Skin epidermis (tissue), 12 donors: ENCODE results near the gene PGP.

Experiments
- H3K27ac ChIP-seq, 21 experiments: fragments of 200-600 bp; sonication (generic) in 11 of 21; one replicate each; pipeline ENCODE4 v1.5.0; 2020; ENCODE audit warnings: mild to moderate bottlenecking in 3 of 21, inconsistent platforms in 2 of 21, moderate library complexity in 2 of 21
- H3K4me3 ChIP-seq, 7 experiments: fragments of 200-600 bp; sonication (generic) in 2 of 7; one replicate each; pipeline ENCODE4 v1.5.0; 2020; ENCODE audit warnings: inconsistent platforms in 2 of 7, mild to moderate bottlenecking in 2 of 7, moderate library complexity in 1 of 7

The PGP gene

DNA sequence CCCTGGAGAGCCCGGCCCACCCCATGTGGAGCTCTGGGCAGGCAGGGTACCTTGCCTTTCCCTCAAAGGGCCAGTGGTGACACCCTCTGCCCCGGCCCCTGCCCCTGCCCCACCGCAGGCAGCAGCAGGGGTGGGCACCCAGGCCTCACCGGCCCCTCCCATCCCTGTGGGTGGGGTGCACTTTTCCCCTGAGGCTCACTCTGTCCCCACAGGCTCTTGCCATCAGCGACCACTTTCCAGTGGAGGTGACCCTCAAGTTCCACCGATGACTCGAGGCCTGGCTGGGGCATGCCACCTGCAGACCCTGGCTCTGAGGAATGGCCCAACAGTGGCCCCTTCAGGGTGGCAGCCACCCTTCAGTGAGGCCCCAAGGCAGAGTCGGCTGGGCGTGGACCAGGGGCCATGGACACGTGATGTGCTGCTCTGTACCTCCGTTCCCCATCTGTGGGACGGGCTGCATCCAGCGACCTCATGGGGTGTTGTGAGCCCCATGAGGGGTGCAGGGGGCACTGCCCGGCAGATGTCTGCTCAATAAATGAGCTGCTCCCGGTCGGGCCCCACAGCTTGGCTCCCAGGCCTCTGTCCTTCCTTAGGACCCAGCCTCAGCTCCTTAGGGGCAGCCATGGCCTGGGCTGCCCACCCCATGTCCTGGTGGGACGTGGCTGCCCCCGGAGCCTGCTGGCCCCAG lies 23.7 kb upstream of the PGP start:
- Histone ChIP-seq H3K27ac (no peak overlapping the region), H3K4me3 (peak overlapping the region in 1 of 7 experiments; percentile 6)

DNA sequence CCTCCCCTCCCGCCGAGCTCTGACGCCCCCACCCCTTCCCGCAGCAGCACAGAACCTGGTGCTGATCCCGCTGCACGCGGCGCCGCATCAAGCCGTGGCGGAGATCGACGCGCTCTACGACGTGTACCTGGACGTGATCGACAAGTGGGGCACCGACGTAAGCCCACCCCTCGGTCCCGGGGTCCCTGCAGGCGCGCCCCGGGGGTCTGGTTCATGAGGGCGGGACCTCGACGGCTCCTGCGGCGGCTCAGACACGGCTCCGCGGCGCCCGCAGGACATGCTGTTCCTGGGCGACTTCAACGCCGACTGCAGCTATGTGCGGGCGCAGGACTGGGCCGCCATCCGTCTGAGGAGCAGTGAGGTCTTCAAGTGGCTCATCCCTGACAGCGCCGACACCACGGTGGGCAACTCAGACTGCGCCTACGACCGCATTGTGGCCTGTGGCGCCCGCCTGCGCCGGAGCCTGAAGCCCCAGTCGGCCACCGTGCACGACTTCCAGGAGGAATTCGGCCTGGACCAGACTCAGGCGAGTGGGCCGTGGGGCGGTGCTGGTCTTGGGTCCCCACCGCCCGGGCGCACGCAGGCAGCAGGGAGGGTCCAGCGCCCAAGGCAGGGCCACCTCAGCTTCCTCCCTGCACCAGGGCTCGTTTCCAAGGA lies 23.0 kb upstream of the PGP start:
- Histone ChIP-seq H3K4me3 (peak overlapping the region in 3 of 7 experiments; percentile 6 to 31 (median 15)), H3K27ac (no peak overlapping the region)

DNA sequence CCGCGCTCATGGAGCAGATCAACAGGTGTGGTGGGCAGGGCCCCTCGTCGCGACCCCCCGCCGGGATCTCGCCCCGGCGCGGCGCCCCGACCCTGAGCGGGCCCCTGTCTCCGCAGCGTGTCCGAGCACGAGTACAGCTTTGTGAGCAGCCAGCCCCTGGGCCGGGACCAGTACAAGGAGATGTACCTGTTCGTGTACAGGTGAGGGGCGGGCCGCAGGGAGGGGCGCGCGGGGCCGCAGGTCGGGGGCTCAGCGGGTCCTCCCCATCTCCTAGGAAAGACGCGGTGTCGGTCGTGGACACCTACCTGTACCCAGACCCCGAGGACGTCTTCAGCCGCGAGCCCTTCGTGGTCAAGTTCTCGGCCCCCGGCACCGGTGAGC lies 22.5 kb upstream of the PGP start:
- Histone ChIP-seq H3K4me3 (peak overlapping the region in 5 of 7 experiments; percentile 15 to 31 (median 25)), H3K27ac (peak overlapping the region in 4 of 21 experiments; percentile 5 to 35 (median 20))

DNA sequence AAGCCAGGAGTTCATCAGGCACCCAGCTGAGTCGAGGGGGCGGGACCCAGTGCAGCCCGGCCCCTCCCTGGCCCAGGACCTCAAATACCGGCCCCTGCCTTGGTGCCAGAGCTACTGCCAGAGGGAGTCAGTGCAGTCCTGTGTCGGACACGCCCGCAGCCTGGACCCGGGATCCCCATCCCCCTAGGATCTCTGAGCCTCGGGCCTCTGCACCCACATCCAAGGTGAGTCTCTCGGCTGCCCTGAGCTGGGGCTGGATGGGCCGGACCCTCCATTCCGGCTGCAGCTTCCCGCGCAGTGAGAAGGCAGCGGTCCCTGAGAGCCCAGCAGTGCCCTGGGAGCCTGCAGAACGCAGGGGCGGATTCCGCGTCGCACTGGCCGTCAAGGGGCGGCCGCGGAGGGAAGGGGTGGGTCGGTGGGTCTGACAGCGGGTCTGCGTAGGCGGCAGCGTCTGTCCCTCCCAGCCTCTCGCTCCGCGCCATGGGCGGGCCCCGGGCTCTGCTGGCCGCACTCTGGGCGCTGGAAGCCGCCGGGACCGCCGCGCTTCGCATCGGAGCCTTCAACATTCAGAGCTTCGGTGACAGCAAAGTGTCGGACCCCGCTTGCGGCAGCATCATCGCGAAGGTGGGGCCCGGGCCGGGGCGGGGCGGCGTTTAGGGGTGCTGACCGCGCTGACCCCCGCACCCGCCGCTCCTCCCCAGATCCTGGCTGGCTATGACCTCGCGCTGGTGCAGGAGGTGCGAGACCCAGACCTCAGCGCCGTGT lies 21.9 kb upstream of the PGP start, which contains the start of gene DNASE1L2:
Gene DNASE1L2, plus strand, starts transcription at position 108 of the 765 bp plus-strand sequence. Its CDS starts 373 bp downstream, at position 481.
- Histone ChIP-seq H3K4me3 (peak within 1 kb of the TSS in 5 of 7 experiments; percentile 15 to 31 (median 25)), H3K27ac (peak within 1 kb of the TSS in 5 of 21 experiments; percentile 5 to 50 (median 30))

DNA sequence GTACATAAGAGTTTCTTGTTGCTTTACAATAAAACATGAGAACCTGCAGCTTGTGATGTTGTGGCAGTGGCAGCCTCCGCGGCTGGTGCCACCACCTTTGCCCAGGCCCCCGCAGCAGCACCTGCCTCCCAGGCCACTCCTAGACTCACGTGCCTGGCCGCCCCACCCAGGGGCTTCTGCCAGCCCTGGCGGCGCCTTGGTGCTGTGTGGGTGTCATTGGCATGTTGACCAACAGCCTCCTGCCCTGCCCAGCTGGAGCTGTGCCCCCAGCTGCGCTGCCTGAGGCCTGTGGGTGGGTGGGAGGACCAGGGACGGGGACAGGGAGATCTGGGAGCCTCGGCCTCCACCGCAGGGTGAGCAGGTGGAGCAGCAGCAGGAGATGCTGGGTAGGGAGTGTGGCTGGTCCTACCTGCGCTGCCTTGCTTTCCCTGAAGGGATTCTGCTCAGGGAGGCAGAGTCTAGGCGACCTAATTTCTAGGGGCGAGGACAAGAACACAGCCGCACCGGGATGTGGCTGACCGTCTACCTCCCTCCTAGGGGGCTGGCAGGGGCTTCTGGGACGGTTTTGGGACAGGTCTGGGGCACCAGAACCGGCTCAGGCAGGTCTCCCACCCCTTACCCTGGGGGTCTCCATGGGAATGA lies 21.2 kb upstream of the PGP start:
- peak overlapping the region in 3 of 21 experiments; percentile 30 to 50 (median 35) for H3K27ac ChIP-seq
- H3K4me3 ChIP-seq = peak overlapping the region in 1 of 7 experiments; percentile 31

DNA sequence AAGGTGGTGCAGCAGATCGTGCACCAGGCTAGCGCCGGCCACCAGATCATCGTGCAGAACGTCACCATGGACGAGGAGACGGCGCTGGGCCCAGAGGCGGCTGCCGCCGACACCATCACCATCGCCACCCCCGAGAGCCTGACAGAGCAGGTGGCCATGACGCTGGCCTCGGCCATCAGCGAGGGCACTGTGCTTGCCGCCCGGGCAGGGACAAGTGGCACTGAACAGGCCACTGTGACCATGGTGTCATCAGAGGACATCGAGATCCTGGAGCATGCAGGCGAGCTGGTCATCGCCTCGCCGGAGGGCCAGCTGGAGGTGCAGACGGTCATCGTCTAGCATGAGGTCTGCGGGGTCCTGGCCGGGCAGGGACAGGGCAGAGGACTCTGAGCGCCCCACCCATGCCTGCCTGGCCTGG lies 20.6 kb upstream of the PGP start:
- H3K27ac ChIP-seq = no peak overlapping the region
- H3K4me3 ChIP-seq = no peak overlapping the region

DNA sequence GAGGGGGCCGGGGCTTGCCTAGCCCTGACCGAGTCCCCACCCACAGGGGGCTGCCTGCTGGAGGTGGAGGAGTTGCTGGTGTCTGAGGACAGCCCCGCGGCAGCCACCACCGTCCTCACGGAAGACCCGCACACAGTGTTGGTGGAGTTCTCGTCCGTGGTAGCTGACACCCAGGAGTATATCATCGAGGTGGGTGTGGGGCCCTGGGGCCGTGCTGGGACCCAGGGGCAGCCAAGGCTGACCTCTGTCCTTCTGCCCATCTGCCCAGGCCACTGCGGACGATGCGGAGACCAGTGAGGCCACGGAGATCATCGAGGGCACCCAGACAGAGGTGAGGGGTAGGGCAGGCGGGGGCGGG lies 20.2 kb upstream of the PGP start:
- no peak overlapping the region for H3K27ac ChIP-seq
- H3K4me3 ChIP-seq = no peak overlapping the region

DNA sequence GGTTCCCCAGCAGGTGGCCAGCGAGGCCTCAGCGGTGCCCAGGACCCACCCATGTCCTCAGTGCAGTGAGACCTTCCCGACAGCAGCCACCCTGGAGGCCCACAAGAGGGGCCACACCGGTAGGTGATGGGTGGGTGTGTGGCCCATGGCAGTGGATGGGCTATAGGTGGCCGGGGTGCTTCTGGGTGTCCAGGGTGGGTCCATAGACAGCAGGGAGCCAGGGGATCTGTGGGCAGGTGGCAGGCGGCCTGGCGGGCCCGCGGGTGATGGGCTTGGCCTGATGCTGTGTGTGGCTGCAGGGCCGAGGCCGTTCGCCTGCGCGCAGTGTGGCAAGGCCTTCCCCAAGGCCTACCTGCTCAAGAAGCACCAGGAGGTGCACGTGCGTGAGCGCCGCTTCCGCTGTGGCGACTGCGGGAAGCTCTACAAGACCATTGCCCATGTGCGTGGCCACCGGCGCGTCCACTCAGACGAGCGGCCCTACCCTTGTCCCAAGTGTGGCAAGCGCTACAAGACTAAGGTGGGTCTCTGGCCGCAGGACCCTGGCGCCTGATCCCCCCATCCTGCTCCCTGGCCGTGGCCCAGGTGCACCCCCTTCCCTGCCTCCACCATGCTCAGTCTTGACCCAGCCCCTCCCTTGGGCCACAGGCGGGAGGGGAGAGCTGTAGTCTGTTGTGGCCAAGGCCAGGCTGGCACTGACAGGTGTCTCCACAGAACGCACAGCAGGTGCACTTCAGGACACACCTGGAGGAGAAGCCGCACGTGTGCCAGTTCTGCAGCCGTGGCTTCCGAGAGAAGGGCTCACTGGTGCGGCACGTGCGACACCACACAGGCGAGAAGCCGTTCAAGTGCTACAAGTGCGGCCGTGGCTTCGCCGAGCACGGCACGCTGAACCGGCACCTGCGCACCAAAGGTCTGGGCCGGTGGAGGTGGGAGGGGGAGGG lies 19.5 kb upstream of the PGP start:
- no peak overlapping the region for H3K27ac ChIP-seq
- H3K4me3 ChIP-seq = no peak overlapping the region

DNA sequence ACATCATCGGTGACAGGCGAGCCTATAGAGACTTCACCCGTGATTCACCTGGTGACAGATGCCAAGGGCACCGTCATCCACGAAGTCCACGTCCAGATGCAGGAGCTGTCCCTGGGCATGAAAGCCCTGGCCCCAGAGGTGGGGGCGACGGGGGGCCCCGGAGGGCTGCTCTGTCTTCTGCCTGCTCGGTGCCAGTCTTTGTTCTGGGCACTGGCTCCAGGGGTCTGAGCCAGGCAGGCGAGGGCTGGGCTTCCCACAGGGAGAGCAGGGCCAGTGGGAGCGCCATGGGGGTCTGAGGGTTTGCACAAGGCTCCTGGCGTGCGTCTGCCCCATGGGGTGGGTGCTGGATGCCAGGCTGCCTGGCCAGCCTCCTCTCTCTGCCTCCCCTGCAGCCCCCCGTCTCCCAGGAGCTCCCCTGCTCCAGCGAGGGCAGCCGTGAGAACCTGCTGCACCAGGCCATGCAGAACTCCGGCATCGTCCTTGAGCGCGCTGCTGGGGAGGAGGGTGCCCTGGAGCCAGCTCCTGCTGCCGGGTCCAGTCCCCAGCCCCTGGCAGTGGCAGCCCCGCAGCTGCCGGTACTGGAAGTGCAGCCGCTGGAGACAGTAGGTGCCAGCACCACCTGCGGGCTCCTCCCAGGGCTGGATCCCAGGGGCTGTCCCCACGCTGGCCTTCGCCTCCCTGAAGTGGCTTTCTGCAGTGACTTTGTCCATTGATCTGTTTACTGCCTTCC lies 18.6 kb upstream of the PGP start:
- H3K4me3 ChIP-seq = no peak overlapping the region
- H3K27ac ChIP-seq = no peak overlapping the region

DNA sequence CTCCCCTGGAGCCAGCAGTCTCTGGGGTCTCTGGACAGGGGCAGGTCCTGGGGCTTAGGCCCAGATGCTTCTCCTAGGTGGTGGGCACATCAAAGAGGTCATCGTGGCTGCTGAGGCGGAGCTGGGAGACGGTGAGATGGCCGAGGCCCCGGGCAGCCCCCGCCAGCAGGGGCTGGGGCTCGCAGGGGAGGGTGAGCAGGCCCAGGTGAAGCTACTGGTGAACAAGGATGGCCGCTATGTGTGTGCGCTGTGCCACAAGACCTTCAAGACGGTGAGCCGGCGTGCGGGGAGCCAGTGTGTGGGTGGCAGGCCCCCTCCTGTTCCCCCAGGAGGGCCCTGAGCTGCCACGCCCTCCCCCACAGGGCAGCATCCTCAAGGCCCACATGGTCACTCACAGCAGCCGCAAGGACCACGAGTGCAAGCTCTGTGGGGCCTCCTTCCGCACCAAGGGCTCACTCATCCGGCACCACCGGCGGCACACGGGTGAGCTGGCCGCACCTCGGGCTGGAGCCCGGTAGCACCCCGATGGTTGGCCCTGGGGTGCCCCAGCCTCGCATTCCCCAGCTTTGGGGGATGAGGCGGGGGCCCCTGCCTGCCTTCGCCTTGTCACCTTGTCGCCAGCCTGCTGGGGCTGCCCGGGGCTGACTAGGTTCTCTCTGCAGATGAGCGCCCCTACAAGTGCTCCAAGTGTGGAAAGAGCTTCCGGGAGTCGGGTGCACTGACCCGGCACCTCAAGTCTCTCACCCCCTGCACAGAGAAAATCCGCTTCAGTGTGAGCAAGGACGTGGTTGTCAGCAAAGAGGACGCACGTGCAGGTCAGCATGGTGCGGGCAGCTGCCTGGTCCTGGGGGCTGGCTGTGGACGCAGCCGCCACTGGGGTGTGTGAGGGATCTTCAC lies 17.7 kb upstream of the PGP start:
- Histone ChIP-seq H3K4me3 (no peak overlapping the region), H3K27ac (no peak overlapping the region)

DNA sequence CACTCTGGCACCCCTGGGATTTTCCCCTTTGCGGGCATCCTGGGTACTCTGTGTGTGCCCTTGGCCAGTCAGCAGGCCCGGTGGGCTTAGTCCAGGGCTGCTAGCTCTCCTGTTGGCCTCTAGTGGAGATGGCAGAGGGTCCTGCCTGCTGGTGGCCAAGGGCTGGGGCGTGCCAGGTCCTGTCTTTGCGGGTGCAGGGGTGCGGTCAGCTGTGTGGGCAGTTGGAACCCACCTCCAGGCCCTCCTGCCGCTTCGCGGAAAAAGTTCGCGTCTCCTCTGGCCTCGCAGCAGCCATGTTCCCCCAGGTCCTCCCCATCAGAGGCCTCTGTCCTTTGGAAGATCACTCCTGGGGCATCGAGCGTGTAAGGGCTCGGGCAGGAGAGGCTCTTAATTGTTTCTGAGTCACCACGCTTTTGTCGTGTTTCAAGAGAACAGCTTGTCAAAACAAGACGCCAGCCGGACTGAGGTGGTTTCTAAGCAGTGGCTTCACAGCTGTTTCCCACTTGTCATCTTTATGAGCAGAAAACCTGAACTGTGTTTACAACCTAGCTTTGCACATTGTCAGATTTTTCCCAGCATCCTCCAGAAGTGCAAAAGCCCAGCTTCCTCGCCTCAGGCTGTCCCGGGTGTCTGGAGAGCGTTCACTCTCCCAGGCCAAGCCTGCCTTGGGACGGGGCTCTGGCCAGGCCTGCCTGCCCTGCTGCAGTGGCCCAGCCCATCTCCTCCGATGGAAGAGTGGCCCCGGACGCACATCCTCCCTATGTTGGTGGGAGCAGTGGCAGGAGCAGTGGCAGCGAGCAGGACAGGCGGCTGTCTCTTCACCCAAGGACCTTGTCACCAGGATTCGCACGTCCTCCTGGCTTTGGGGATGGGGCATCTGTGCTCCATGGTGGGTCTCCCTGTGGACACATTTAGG lies 16.6 kb upstream of the PGP start:
- H3K4me3 ChIP-seq = no peak overlapping the region
- peak overlapping the region in 9 of 21 experiments; percentile 1 to 72 (median 21) for H3K27ac ChIP-seq

DNA sequence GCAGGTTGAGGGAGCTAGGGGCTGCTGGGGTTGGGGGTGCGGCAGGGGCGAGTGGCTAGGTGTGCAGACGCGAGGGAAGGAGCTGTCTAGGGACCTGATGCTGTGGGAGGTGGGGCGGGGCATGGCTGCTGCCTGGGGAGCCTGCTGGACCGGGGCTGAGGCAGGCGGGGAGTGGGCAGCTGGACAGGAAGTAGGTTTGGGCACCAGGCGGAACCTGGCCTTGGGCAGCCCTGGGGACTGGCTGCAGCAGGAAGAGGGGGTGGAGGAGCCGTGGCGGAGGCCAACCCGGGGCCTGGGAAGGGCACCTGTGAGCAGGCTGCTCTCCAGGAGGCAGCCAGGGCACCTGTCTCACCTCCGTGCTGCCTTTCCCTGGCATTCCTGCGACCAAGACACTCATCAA lies 15.7 kb upstream of the PGP start:
- Histone ChIP-seq H3K27ac (peak overlapping the region in 4 of 21 experiments; percentile 1 to 72 (median 37)), H3K4me3 (no peak overlapping the region)

DNA sequence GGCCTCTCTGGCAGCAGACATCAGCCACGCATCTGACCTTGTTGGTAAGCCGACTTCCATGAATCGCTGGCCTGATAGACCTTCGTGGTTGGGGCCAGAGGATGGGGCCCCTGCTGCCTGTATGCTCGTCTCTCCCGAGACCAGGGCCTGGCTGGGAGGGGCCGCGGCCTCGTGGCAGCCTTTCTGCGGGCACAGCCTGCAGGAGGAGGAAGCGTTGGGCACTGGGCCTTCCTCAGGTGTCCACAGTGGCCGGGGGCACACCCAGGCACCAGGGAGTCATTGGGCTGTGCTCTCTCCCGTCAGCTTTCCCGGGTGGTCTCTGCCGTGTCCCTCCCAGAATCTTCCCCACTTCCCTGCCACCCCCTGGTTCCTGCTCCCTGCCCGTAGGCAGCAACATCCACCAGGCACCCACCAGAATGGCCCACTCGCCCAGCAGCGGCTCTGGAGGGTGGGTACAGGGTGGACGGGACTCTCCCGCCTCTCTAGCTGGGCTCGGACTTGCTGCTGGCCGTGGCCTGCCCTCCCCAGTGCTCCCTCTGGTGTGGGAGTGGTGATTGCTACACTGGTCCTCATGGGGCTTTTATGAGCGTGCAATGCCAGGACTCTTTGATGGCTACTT lies 15.1 kb upstream of the PGP start:
- no peak overlapping the region for H3K4me3 ChIP-seq
- H3K27ac ChIP-seq = peak overlapping the region in 2 of 21 experiments; percentile 6 to 18

DNA sequence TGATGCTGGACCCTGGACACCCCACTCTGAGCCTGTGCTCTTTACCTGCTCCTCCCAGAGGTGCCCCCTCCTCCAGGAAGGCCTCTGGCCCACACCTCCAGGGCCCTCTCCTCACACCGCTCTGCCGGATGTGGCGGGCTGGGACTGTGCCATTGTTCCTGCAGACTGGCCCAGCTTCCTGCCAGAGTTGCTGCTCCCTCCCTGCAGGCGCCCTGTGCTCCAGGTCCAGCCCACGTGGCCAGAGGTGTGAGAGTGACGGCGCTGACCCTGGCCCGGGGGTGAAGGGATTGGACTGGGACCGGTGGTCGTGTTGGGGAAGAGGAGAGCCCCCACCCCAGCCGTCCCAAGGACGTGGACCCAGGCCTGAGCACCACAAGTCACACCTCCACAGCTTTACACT lies 14.5 kb upstream of the PGP start:
- H3K4me3 ChIP-seq = no peak overlapping the region
- H3K27ac ChIP-seq = peak overlapping the region in 1 of 21 experiments; percentile 30

DNA sequence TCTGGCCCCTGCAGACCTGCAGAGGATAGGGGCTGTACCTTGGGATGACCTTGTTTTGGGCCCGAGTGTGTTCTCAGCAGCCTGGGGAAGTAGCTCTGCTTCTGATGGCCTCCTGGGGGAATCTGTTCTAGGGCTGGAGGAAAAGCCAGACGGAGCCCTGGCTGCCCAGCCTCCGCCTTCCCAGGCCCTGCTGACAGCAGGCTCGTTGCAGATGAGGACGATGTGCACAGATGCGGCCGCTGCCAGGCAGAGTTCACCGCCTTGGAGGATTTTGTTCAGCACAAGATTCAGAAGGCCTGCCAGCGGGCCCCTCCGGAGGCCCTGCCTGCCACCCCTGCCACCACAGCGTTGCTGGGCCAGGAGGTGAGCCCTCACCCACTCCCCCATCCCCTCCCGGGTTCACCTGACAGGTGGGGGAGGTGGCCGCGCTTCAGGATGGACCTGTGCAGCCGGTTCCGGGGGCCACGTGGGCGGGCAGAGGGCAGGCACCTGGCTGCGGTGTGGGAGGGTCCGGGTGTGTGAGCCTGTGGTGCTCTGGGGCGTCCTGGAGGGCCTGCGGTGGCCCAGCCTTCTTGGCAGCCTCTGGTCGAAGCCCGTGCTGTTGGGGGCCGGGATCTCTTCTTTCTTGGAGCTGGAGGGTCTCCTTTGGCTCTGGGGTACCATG lies 13.7 kb upstream of the PGP start:
- H3K27ac ChIP-seq = peak overlapping the region in 7 of 21 experiments; percentile 2 to 54 (median 28)

More for the DNA sequence above, 13.7 kb upstream of the PGP start:
- no peak overlapping the region for H3K4me3 ChIP-seq
